ENCODE measurements around the gene CTRB1. TPM values are rescaled to one million over a fixed set of nuclear protein-coding genes. Genes with fewer than 3 reads are reported as not detected.

CTRB1 gene
- total RNA-seq, 1 experiment from 2014 or later, result not detected

DNA sequence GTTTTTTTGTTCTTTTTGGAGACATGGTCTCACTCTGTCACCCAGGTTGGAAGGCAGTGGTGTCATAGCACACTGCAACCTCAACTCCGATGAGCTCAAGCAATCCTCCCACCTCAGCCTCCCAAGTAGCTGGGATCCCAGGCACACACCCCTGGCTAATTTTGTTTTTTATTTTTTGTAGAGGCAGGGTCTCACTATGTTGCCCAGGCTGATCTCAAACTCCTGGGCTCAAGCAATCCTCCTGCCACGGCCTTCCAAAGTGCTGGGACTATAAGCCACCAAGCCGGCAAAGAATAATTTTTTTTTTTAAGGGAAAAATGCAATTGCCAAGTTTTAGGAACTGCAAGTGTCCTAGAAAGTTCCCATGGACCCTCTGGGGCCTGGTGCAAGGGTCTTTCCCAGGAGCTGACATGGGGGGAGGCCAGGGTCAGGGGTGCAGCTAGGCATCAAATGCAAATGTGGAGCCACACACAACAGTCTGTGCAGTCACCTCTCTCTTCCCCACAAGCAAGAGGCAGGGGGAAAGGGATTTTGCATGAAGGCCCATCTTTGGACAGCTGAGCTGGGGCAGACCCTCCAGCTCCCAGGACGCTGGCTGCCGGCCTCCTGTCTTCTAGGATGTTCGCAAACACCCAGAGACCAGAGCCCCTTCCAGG lies 52.8 kb downstream of the CTRB1 start:
- Histone ChIP-seq H3K4me1 (ENCODE audit: insufficient read depth, low read length) (no peaks in the 10 kb centered on the region; the same call in 1 of the 2 replicates), H3T11ph (ENCODE audit: low read length) (no peak overlapping the region), H4K5ac (ENCODE audit: insufficient read length, low read depth, low read length) (no peak overlapping the region), H3K9me3 (ENCODE audit: control insufficient read depth, low read depth, low read length) (no peaks in the 10 kb centered on the region), H3K27ac (ENCODE audit: insufficient read length, low read depth, low read length) (no peak overlapping the region), H4K8ac (replicated peaks; ENCODE audit: insufficient read length, low read depth, low read length) (no peak overlapping the region), H3K4ac (ENCODE audit: low read depth, low read length) (no peak overlapping the region), H4K91ac (ENCODE audit: insufficient read length, low read depth, low read length) (no peak overlapping the region), H2AFZ (ENCODE audit: low read length) (no peak overlapping the region), H3K23me2 (ENCODE audit: insufficient read length, low read depth, low read length, poor library complexity, severe bottlenecking) (no peaks in the 10 kb centered on the region), H3K56ac (ENCODE audit: insufficient read length, low read depth, low read length) (no peak overlapping the region), H3K79me2 (ENCODE audit: insufficient read depth, low read length) (no peaks in the 10 kb centered on the region), H3K18ac (ENCODE audit: insufficient read length, low read depth, low read length) (no peak overlapping the region), H3K4me2 (ENCODE audit: insufficient read depth, insufficient read length, low read length) (no peak overlapping the region), H4K20me1 (ENCODE audit: control insufficient read depth, insufficient read depth, insufficient read length) (no peaks in the 10 kb centered on the region), H3K23ac (ENCODE audit: insufficient read length, low read depth, low read length) (no peak overlapping the region), H2AK5ac (ENCODE audit: insufficient read length, low read length) (no peak overlapping the region), H3K27me3 (ENCODE audit: insufficient read depth, low read length) (no peaks in the 10 kb centered on the region), H2BK12ac (ENCODE audit: insufficient read length, low read depth, low read length) (no peak overlapping the region), H3K14ac (ENCODE audit: insufficient read depth, low read length) (no peak overlapping the region), H2BK5ac (ENCODE audit: insufficient read length, low read length) (no peak overlapping the region), H2BK20ac (ENCODE audit: low read depth, low read length, poor library complexity, severe bottlenecking) (no peak overlapping the region), H2BK15ac (ENCODE audit: low read depth, low read length) (no peak overlapping the region), H3K9ac (ENCODE audit: extremely low read depth, insufficient read length, low read length) (no peak overlapping the region), H3K79me1 (ENCODE audit: insufficient read depth, low read depth, low read length, poor library complexity, severe bottlenecking) (no peaks in the 10 kb centered on the region), H2BK120ac (ENCODE audit: low read depth, low read length, poor library complexity, severe bottlenecking) (no peak overlapping the region)
- TF ChIP-seq, protein P1, sequence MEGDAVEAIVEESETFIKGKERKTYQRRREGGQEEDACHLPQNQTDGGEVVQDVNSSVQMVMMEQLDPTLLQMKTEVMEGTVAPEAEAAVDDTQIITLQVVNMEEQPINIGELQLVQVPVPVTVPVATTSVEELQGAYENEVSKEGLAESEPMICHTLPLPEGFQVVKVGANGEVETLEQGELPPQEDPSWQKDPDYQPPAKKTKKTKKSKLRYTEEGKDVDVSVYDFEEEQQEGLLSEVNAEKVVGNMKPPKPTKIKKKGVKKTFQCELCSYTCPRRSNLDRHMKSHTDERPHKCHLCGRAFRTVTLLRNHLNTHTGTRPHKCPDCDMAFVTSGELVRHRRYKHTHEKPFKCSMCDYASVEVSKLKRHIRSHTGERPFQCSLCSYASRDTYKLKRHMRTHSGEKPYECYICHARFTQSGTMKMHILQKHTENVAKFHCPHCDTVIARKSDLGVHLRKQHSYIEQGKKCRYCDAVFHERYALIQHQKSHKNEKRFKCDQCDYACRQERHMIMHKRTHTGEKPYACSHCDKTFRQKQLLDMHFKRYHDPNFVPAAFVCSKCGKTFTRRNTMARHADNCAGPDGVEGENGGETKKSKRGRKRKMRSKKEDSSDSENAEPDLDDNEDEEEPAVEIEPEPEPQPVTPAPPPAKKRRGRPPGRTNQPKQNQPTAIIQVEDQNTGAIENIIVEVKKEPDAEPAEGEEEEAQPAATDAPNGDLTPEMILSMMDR (conservative IDR thresholded peaks at IDR 0.05), result no peak
- no peak for DNase-seq
- Mint-ChIP-seq H3K36me3 (ENCODE audit: insufficient read depth in 1 of 3, low read depth in 3 of 3) (no peaks in the 10 kb centered on the region), H3K4me3 (no peak overlapping the region), H3K4me1 (peaks cover under 1% of the 10 kb centered on the region in 2 experiments), H3K9me3 (no peaks in the 10 kb centered on the region), H3K27ac (no peak overlapping the region), H3K27me3 (ENCODE audit: low read depth) (no peaks in the 10 kb centered on the region; the same call in 1 of the 2 replicates)
- WGBS (ENCODE audit: extremely low coverage, insufficient read length, low lambda C conversion rate), result no CpG with 5 or more reads among the region's 6 CpGs

All from H9 (cell line).